CD4-positive, alpha-beta T cell treated with Interleukin-10 for 1 hour (primary cell): ENCODE data around the gene SPSB3.

Source experiments
- DNase-seq: peaks from one replicate; pipeline ENCODE4 v3.0.0-alpha.2; 2020

The SPSB3 gene

GRCh38 chr16:1788095-1788707 lies 5.8 kb upstream of the SPSB3 start:
- DNase-seq, result no peak

DNA sequence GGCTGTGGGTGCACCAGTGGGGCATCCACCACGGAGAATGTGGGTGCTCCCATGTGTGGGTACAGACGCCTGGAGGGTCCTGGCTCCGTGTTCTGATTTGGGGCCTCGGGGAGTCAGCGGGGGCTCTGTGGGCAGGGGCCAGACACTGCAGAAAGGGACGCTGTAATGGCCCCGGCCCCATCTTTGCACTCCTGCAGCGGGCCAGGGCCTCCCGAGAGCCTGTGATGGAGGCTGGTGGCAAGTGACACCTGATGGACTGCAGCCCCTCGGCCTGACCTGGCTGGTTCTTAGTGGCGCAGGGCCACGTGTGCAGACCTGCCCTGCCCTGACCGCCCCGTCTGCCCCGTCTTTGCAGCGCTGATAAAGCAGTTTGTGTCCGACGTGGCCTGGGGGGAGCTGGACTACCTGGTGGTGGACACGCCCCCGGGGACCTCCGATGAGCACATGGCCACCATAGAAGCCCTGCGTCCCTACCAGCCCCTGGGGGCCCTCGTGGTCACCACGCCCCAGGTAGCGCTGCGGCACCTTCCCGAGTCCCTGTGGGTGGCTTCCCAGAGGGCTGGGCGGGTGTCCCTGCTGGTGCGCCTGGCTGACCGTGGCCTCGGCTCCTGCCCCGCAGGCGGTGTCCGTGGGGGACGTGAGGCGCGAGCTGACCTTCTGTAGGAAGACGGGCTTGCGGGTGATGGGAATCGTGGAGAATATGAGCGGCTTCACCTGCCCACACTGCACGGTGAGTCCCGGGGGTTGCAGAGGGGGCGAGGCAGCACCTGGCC lies 5.1 kb upstream of the SPSB3 start:
- no peak for DNase-seq

GRCh38 chr16:1787056-1787321 lies 4.6 kb upstream of the SPSB3 start:
- DNase-seq, result no peak

GRCh38 chr16:1786242-1787055 lies 4.1 kb upstream of the SPSB3 start:
- DNase-seq, result no peak

- no peak for DNase-seq
These were observed 3.4 kb upstream of the SPSB3 start for GRCh38 chr16:1785846-1786170.

GRCh38 chr16:1784977-1785845 lies 2.8 kb upstream of the SPSB3 start:
- no peak for DNase-seq

DNA sequence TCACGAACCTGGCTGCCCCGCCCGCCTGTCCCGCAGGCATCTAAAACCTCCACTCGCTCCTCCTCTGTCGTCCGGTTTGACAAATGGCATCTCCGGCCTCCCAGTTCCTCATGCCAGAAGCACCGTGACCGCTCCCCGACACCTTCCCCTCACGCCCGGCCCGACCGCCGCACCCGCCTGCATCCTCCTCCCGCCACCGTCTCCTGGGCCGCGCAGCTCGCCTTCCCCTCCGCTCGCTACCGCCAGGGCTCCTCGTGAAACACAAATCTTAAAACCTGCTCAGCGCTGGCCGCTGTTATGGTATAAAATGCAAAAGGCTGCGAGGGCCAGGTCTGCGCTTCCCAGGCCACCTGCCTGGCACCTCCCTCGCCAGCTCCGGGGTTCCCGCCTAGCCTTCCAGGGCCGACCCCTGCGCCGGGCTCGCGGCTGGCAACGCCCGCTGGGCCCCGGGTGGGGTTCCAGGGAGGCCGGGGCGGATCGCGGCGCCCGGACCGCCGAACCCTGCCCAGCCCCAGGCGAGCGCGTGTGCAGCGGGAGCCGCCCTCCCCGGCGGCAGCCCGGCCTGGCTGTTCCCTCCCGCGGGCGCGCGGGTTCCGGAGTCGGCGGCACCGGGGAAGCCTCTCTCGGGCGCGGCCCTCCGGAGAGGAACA lies 488 bp downstream of the SPSB3 start:
- DNase-seq, result peak; percentile 32

DNA sequence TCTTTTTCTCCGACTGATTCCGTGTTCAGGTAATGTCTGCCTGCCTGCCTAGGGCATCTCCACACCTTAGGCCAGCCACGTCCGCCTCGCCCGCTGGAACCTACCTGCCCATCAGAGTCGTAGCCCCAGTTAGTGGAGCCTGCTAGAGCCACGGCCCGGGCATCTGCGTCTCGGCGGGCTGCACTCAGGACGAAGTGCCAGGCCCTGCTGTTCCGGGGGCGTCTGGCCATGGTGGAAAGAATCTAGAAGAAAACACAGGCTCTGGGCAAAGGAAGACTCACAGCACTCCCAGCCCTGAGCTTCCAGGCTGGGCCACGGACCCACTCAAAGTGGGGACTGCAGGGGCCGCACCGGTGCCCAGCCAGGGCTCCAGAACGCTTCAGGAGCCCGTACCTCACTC lies 1.1 kb downstream of the SPSB3 start:
- no peak for DNase-seq

DNA sequence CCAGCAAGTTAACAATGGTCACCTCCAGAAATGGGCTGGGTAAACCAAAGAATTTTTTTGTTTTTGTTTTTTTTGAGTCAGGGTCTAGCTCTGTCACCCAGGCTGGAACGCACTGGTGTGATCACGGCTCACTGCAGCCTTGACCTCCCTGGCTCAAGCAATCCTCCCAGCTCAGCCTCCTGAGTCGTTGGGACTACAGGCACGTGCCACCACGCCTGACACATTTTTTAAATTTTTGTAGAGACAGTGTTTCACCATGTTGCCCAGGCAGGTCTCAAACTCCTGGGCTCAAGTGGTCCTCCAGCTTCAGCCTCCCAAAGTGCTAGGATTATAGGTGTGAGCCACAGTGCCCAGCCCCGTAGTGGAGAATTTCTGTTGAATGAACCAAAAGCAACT lies 1.7 kb downstream of the SPSB3 start:
- no peak for DNase-seq

- DNase-seq, result no peak
These were observed 2.4 kb downstream of the SPSB3 start for GRCh38 chr16:1779741-1780676.

DNA sequence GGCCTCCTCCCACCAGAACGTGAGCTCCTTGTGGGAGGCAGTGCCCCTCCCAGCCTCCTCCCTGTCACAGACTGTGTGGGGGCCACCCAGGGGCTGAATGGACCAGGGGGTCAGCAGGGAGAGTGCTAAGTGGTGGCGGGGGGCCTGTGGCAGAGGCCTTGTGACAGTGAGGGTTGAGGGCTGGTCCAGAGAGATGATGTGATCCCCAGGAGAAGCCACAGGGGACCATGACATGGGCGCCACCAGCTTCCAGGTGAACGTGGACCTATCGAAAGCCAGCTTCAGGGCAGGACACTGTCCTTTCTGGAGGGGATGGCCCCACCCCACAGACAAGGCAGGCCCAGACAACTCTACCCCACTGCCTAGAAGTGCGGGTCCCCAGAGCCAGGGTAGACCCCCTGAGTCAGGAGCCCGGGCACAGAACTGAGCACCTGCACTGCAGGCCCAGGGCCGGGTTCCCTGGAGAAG lies 3.1 kb downstream of the SPSB3 start:
- DNase-seq, result no peak

GRCh38 chr16:1778200-1779179 lies 3.9 kb downstream of the SPSB3 start:
- no peak for DNase-seq

DNA sequence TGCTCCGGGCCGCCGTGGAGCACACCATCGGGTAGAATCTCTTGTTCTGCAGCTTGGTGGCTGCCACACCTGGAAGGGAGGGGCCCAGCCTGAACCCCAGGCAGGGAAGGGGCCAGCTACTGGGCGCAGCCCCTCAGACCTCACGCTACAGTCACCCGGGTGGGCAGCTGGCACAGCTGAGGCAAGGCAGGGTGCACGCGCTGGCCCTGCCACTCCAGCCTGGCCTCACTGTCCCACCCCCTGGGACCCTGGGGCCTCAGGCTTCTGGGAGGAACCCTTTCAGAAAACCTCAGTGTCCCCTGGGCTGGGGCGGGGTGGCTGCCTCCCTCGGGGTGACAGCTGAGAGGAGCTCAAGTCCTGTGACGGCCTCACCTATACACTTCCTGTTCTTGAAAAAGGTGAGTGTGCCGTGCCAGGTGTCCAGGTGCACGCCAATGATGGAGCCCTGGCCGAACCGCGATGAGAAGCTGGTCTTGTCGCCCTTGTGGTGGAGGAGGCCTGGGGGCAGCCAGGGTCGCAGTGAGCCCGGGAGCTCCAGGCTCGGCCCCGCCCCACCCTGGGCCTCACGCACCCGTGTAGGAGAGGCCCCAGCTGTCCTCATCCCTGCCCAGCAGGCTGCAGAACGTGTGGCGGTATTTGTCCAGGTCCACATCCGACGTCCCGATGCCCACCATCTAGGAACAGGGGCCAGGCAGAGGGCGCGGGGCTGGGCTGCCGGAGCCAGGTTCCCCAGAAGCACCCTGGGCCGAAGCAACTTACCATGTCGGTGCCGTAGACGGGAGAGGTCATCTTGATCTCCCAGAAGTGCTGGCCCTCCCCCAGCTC lies 4.8 kb downstream of the SPSB3 start:
- no peak for DNase-seq

DNA sequence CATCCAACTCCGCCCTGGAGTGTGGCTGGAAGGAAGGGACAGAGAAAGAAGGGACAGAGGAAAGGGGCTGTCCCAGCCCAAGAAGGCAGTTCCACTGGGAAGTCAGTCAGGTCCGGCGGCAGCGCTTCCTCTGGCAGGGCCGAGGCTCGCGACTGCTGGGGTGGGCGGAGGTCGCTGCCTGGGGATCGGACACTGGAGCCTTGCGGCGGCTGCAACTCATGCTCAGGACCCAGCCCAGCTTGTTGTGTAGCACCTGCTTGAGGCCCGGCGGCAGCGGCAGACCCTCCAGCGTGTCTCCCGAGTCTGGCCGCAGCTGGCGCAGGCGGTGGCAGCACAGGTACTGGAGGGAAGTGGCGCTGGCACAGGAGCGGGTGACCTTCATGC lies 5.4 kb downstream of the SPSB3 start:
- DNase-seq, result no peak

GRCh38 chr16:1776672-1776955 lies 5.8 kb downstream of the SPSB3 start:
- DNase-seq, result no peak

DNA sequence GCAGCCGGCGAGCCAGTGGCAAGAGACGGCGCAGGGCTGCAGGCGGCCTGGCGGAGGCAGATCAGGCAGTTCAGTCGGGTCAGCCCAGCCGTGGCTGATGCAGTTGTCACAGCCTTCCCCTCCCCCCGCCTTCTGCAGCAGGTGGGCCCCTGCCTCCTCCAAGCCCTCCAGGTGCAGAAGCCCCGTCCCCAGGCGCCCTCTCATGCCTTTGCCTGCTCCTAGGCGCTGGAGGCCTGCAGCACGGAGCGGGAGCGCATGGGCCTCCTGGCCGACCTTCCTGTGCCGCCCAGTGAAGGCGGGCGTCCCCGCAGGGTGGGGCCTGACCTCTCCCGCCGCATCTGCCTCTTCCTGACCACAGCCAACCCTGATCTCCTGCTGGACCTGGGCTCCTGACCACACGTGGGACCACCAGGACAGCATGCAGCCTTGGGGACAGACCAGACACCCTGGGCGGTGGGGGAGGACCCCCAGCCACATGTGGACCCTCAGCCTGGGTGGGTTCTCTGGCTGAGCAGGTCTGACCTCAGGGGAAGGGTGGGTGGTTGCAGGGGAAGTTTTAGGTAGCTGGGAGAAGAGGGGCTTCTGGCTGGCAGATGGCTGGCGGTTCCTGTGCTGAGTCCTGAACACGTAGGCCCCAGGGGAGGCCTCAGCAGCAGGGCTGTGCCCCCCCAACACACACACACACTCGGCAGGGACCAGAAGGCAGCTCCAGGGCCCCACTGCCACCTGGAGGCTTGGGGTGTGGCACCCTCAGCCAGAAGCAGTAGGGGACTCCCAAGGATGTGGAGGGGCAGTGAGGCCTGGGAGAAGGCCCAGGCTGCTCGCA lies 6.3 kb downstream of the SPSB3 start:
- DNase-seq, result no peak

- DNase-seq, result no peak
These were observed 7.1 kb downstream of the SPSB3 start for GRCh38 chr16:1775006-1775845.

DNA sequence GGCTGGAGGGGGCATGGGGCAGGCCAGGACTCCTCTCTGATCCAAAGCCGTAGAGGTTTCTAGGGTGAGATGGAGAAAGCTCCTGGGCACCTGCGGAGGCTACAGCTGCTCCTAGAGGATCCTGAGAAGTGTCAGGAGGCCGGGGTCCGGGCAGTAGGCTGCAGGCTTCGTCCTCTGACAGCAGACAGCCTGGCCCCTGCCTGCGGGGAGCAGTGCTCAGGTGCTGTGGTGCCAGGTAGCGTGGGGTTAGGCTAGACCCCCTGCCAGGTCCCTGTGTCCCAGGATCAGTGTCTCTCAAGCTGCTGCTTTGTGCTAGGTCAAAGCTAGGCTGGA lies 8.0 kb downstream of the SPSB3 start:
- no peak for DNase-seq
